CD14-positive monocyte (primary cell): ENCODE measurements around the gene LECT2. TPM values are rescaled to one million over a fixed set of nuclear protein-coding genes. Genes with fewer than 3 reads are reported as not detected.

Experiments used
- DNase-seq, 3 donors: peaks; one replicate each; pipeline ENCODE4 v3.0.0-alpha.2; 2011 to 2022
- H2AFZ ChIP-seq: 2 replicates; pipeline ENCODE4 v1.6.0; 2012; ENCODE audit warnings: mild to moderate bottlenecking, low read depth, low read length, inconsistent platforms; ENCODE audit not compliant: insufficient read depth, poor library complexity, severe bottlenecking
- H3K27ac ChIP-seq, 2 donors: 1 replicate in 1 of 2; 2 replicates in 1 of 2; pipeline ENCODE4 v1.5.1; 2012 to 2013; ENCODE audit warnings: low read length in 2 of 2, control low read depth in 1 of 2, inconsistent platforms in 1 of 2, low read depth in 1 of 2, mild to moderate bottlenecking in 1 of 2
- H3K27me3 ChIP-seq, 2 donors: one replicate each; pipeline versions ENCODE4 v1.6.0 to v1.6.1; 2011 to 2013; ENCODE audit warnings: low read length in 2 of 2; ENCODE audit not compliant: control insufficient read depth in 2 of 2, insufficient read depth in 2 of 2
- H3K36me3 ChIP-seq, 2 donors: replicated peaks in 1 of 2; 1 replicate in 1 of 2; 2 replicates in 1 of 2; pipeline versions ENCODE4 v1.5.1 to v1.6.1; 2012 to 2013; ENCODE audit warnings: low read length in 2 of 2, control low read depth in 1 of 2, inconsistent platforms in 1 of 2, mild to moderate bottlenecking in 1 of 2; ENCODE audit not compliant: insufficient read depth in 2 of 2, control insufficient read depth in 1 of 2
- H3K4me1 ChIP-seq, 2 donors: 1 replicate in 1 of 2; 2 replicates in 1 of 2; pipeline versions ENCODE4 v1.5.1 to v1.6.1; 2012 to 2013; ENCODE audit warnings: low read length in 2 of 2, control low read depth in 1 of 2, inconsistent platforms in 1 of 2, mild to moderate bottlenecking in 1 of 2, moderate library complexity in 1 of 2; ENCODE audit not compliant: insufficient read depth in 2 of 2, control insufficient read depth in 1 of 2
- H3K4me2 ChIP-seq: replicated peaks from 2 replicates; pipeline ENCODE3; 2012; ENCODE audit warnings: low read length, moderate library complexity, mild to moderate bottlenecking; ENCODE audit not compliant: poor library complexity, severe bottlenecking; ENCODE audit errors: extremely low read depth
- H3K4me3 ChIP-seq, 3 experiments: fragments of 200-600 bp in 1 of 3; sonication (generic) in 1 of 3; replicated peaks in 1 of 3; 1 replicate in 2 of 3; 2 replicates in 1 of 3; pipeline ENCODE4 v1.5.1; 2011 to 2013; ENCODE audit warnings: low read length in 3 of 3, mild to moderate bottlenecking in 3 of 3, control low read depth in 2 of 3, low read depth in 2 of 3, inconsistent platforms in 1 of 3, moderate library complexity in 1 of 3
- H3K79me2 ChIP-seq: 2 replicates; pipeline ENCODE4 v1.6.0; 2012; ENCODE audit warnings: mild to moderate bottlenecking, control low read depth, inconsistent platforms, low read length, moderate library complexity; ENCODE audit not compliant: insufficient read depth
- H3K9ac ChIP-seq: 2 replicates; pipeline ENCODE4 v1.6.0; 2017; ENCODE audit warnings: low read length, mild to moderate bottlenecking; ENCODE audit not compliant: insufficient read depth, poor library complexity, severe bottlenecking
- H3K9me3 ChIP-seq, 2 donors: replicated peaks in 1 of 2; 1 replicate in 1 of 2; 2 replicates in 1 of 2; pipeline versions ENCODE4 v1.5.1 to v1.6.1; 2012 to 2013; ENCODE audit warnings: low read length in 2 of 2, control low read depth in 1 of 2; ENCODE audit not compliant: control insufficient read depth in 1 of 2, insufficient read depth in 1 of 2
- H4K20me1 ChIP-seq: 2 replicates; pipeline ENCODE4 v1.6.0; 2012; ENCODE audit warnings: mild to moderate bottlenecking, low read length, control low read depth, moderate library complexity; ENCODE audit not compliant: insufficient read depth
- H3K27ac Mint-ChIP-seq, 7 donors: one replicate each; pipeline ENCODE4 v1.8.0; 2020; ENCODE audit warnings: mild to moderate bottlenecking in 7 of 7, mixed read lengths in 7 of 7, moderate library complexity in 6 of 7, inconsistent platforms in 2 of 7
- H3K27me3 Mint-ChIP-seq, 3 donors: one replicate each; pipeline ENCODE4 v1.8.0; 2021 to 2022; ENCODE audit warnings: low read depth in 3 of 3, mild to moderate bottlenecking in 3 of 3, mixed read lengths in 3 of 3, moderate library complexity in 3 of 3, inconsistent platforms in 1 of 3
- H3K36me3 Mint-ChIP-seq, 2 donors: one replicate each; pipeline ENCODE4 v1.8.0; 2020; ENCODE audit warnings: mixed read lengths in 2 of 2, inconsistent platforms in 1 of 2, mild to moderate bottlenecking in 1 of 2
- H3K4me1 Mint-ChIP-seq: one replicate; pipeline ENCODE4 v1.8.0; 2020; ENCODE audit warnings: mild to moderate bottlenecking, mixed read lengths
- H3K4me3 Mint-ChIP-seq, 2 donors: one replicate each; pipeline ENCODE4 v1.8.0; 2020; ENCODE audit warnings: mild to moderate bottlenecking in 2 of 2, mixed read lengths in 2 of 2, moderate library complexity in 1 of 2
- H3K9me3 Mint-ChIP-seq, 7 donors: one replicate each; pipeline ENCODE4 v1.8.0; 2020 to 2022; ENCODE audit warnings: mixed read lengths in 7 of 7, mild to moderate bottlenecking in 6 of 7, moderate library complexity in 6 of 7, inconsistent platforms in 2 of 7
- CTCF ChIP-seq: fragments of 200-600 bp; IDR thresholded peaks from one replicate; pipeline ENCODE4 v1.8.0; 2022; ENCODE audit warnings: antibody characterized with exemption, mild to moderate bottlenecking
- WGBS: methylation state at CpG from one replicate; pipeline ENCODE4 v1.1.5; 2013; ENCODE audit warnings: missing lambda C conversion rate; ENCODE audit not compliant: insufficient coverage; 5-methylcytosine and 5-hydroxymethylcytosine counted together
- intact Hi-C, 2 donors: fragments of 100-400 bp; cut with micrococcal nuclease; formaldehyde crosslinking; loops; one replicate each; pipeline versions ENCODE4 v1.15.0 to v1.15.1; 2023
- polyA plus RNA-seq, 3 donors: library from polyadenylated mRNA; depleted of rRNA in 1 of 3; unstranded in 2 of 3; stranded (reverse) in 1 of 3; fragments of 300-500 nt in 2 of 3; fragments of >200 nt in 1 of 3; fragmentation: Illumina TruSeq in 2 of 3; gene quantifications; 1 replicate in 2 of 3; 2 replicates in 1 of 3; pipeline ENCODE4 v1.2.3, GENCODE V29; 2012 to 2021

LECT2 gene
- polyA plus RNA-seq, 3 donors: not detected

GRCh38 chr5:135974021-135974600 is 19.3 kb upstream of the LECT2 start:
- Mint-ChIP-seq H3K9me3 (peaks cover 0 to 6% (median 2%) of the 10 kb centered on the region in 7 donors), H3K36me3 (peaks cover 0 to 2% of the 10 kb centered on the region in 2 donors), H3K4me3 (no peak overlapping the region), H3K4me1 (peaks cover 8% of the 10 kb centered on the region), H3K27me3 (peaks cover 21 to 50% (median 26%) of the 10 kb centered on the region in 3 donors), H3K27ac (no peak overlapping the region)
- Histone ChIP-seq H3K27ac (no peak overlapping the region), H3K4me2 (no peak overlapping the region), H2AFZ (no peak overlapping the region), H4K20me1 (no peaks in the 10 kb centered on the region), H3K36me3 (no peaks in the 10 kb centered on the region), H3K9ac (no peak overlapping the region), H3K4me3 (no peak overlapping the region), H3K9me3 (no peaks in the 10 kb centered on the region), H3K4me1 (peaks cover 4 to 8% of the 10 kb centered on the region in 2 donors), H3K27me3 (peaks cover 46 to 54% of the 10 kb centered on the region in 2 donors), H3K79me2 (no peaks in the 10 kb centered on the region)
- TF ChIP-seq CTCF: no peak
- no peak for DNase-seq
- intact Hi-C loops: loop anchor here (10.0 kb wide), 2 partner anchors 51 to 111 kb away; partner anchors contain the start of gene TGFBI (in 1 of the 2)

GRCh38 chr5:135973323-135974020 is 18.7 kb upstream of the LECT2 start:
- Histone ChIP-seq H3K4me3 (no peak overlapping the region), H3K36me3 (no peaks in the 10 kb centered on the region), H3K79me2 (no peaks in the 10 kb centered on the region), H2AFZ (no peak overlapping the region), H4K20me1 (no peaks in the 10 kb centered on the region), H3K4me1 (peaks cover 4 to 8% of the 10 kb centered on the region in 2 donors), H3K9me3 (no peaks in the 10 kb centered on the region), H3K4me2 (no peak overlapping the region), H3K9ac (no peak overlapping the region), H3K27ac (no peak overlapping the region), H3K27me3 (peaks cover 46 to 54% of the 10 kb centered on the region in 2 donors)
- no CpG with 5 or more reads among the region's 2 CpGs for WGBS
- no peak for DNase-seq
- peaks cover 8% of the 10 kb centered on the region for H3K4me1 Mint-ChIP-seq
- peaks cover 0 to 2% of the 10 kb centered on the region in 2 donors for H3K36me3 Mint-ChIP-seq
- no peak overlapping the region for H3K4me3 Mint-ChIP-seq
- TF ChIP-seq CTCF: no peak
- intact Hi-C loops: loop anchor here (10.0 kb wide), 2 partner anchors 51 to 111 kb away; partner anchors contain the start of gene TGFBI (in 1 of the 2)
- peaks cover 0 to 6% (median 3%) of the 10 kb centered on the region in 7 donors for H3K9me3 Mint-ChIP-seq
- no peak overlapping the region for H3K27ac Mint-ChIP-seq
- peaks cover 21 to 51% (median 30%) of the 10 kb centered on the region in 3 donors for H3K27me3 Mint-ChIP-seq
